Loucy (cell line): ENCODE data around the gene GPR32.

Experiments used
- CTCF ChIP-seq: fragments of 200-600 bp; sonication (generic); conservative IDR thresholded peaks from 2 replicates; pipeline ENCODE4 v1.5.1; 2014; ENCODE audit warnings: mild to moderate bottlenecking, antibody characterized with exemption, low read length
- EZH2phosphoT487 ChIP-seq: fragments of 200-600 bp; IDR thresholded peaks from 2 replicates; pipeline ENCODE4 v1.6.1; 2018; ENCODE audit warnings: antibody characterized with exemption, mild to moderate bottlenecking, moderate library complexity, borderline replicate concordance

GRCh38 chr19:50779504-50780457 lies 9.5 kb downstream of the GPR32 start:
- TF ChIP-seq CTCF (no peak), EZH2phosphoT487 (no peak)
